GM12865 (cell line): ENCODE results near the gene NCL.

ENCODE experiments used
- DNase-seq: peaks from one replicate; pipeline ENCODE4 v3.0.0; 2010; ENCODE audit warnings: low read depth
- H3K4me3 ChIP-seq: 2 replicates; pipeline ENCODE4 v1.5.1; 2011; ENCODE audit warnings: mild to moderate bottlenecking, low read depth, low read length, control low read depth
- CTCF ChIP-seq: IDR thresholded peaks from 2 replicates; pipeline ENCODE4 v1.5.1; 2011; ENCODE audit warnings: low read length, control low read depth, low read depth, inconsistent platforms; ENCODE audit not compliant: insufficient read depth; ENCODE audit errors: missing control alignments

Gene NCL

DNA sequence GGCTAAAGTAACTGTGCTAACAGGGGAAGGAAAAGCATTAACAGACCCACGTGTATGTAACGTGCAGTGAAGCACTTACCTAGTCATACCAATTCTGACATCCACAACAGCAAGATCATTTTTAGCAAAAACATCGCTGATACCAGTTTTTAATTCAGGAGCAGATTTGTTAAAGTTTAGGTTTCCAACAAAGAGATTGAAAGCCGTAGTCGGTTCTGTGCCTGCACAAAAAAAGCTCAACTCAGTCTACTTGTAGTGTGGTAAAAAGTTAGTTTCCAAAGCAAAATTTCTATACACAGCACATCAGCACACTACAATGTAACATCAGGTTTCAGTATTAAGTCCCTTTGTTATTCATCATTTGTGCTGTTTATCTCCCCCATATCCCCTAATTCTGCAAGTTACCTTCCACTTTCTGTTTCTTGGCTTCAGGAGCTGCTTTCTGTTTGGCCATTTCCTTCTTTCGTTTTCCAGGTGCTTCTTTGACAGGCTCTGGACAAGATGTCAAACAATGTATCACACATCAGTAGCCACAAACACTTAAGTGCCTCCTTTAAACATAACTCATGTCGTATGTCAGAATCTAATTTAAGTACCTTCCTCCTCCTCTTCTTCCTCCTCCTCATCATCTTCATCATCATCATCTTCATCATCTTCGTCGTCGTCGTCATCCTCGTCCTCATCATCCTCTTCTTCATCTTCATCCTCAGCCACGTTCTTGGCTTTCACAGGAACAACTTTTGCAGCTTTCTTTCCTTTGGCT lies 4.0 kb downstream of the NCL start:
- no peak overlapping the region for H3K4me3 ChIP-seq
- DNase-seq = no peak
- no peak for TF ChIP-seq CTCF

GRCh38 chr2:231458368-231458767 lies 5.9 kb downstream of the NCL start:
- no peak overlapping the region for H3K4me3 ChIP-seq
- DNase-seq = no peak
- no peak for TF ChIP-seq CTCF

- no peak for TF ChIP-seq CTCF
- no peak overlapping the region for H3K4me3 ChIP-seq
- DNase-seq = no peak
Measured at GRCh38 chr2:231457101-231457500, 7.2 kb downstream of the NCL start.

DNA sequence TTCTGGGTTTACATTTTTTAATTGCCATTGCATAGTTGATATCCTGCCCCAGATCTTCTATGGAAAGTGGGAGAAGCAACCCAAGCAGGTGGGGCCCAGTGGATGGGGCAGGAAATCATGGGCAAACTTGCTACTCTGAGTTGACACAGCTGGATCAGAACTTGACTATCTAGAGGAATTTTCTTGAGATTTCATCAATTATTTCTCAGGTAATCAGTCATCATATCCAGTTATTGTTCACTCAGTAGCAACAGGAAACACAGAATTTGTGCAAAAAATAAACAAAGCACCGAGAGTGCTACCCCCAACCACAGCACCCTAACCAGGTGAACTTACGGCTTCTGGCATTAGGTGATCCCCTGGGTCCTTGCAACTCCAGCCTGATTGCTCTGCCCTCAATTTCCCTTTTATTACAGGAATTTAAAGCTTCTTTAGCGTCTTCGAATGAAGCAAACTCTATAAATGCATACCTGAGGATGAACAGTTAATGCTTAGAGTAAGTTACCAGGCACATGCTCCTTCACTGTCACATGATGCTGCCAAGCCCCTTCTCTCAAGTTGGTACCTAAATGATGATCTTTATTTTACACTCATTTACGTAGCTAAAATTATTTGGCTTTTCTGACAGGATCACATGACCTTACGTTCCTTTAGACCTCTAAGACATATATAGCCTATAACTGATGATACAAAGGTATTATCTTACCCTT lies 7.8 kb downstream of the NCL start:
- TF ChIP-seq CTCF = no peak
- no peak overlapping the region for H3K4me3 ChIP-seq
- no peak for DNase-seq

GRCh38 chr2:231455890-231456289 lies 8.4 kb downstream of the NCL start:
- TF ChIP-seq CTCF = no peak
- DNase-seq = no peak
- H3K4me3 ChIP-seq = no peak overlapping the region

DNA sequence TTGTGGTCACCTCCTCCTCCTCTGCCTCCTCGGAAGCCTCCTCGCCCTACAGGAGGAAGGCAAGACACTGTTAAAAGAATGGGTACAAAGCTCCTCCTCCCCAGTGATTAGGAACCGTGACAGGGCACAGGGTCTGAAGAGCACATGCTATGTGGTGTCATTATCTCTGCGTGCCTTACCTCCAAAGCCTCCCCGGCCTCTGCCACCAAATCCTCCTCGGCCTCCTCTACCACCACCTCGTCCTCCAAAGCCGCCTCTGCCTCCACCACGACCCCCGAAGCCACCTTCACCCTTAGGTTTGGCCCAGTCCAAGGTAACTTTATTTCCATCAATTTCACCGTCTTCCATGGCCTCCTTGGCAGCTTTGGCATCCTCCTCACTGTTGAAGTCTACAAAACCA lies 9.1 kb downstream of the NCL start:
- no peak for TF ChIP-seq CTCF
- no peak for DNase-seq
- H3K4me3 ChIP-seq = no peak overlapping the region
